Stimulated activated CD4-positive, alpha-beta T cell treated with anti-CD3 and anti-CD28 coated beads, Interleukin-12 subunit alpha, Interleukin-12 subunit beta, amount 100 ng/mL, for 24 hours (primary cell): ENCODE results near the gene RPRD1B.
"Not testable (repeated sequence)": the region's sequence is repeated elsewhere in the genome, so short reads cannot be mapped to it uniquely, and the experiment has no call there.

Source experiments
- DNase-seq, 2 experiments: peaks; one replicate each; pipeline ENCODE4 v3.0.0-alpha.2; 2020; ENCODE audit warnings: low read depth in 2 of 2

Gene RPRD1B

GRCh38 chr20:38073307-38074071, 39.9 kb downstream of the RPRD1B start:
- no peak for DNase-seq

DNA sequence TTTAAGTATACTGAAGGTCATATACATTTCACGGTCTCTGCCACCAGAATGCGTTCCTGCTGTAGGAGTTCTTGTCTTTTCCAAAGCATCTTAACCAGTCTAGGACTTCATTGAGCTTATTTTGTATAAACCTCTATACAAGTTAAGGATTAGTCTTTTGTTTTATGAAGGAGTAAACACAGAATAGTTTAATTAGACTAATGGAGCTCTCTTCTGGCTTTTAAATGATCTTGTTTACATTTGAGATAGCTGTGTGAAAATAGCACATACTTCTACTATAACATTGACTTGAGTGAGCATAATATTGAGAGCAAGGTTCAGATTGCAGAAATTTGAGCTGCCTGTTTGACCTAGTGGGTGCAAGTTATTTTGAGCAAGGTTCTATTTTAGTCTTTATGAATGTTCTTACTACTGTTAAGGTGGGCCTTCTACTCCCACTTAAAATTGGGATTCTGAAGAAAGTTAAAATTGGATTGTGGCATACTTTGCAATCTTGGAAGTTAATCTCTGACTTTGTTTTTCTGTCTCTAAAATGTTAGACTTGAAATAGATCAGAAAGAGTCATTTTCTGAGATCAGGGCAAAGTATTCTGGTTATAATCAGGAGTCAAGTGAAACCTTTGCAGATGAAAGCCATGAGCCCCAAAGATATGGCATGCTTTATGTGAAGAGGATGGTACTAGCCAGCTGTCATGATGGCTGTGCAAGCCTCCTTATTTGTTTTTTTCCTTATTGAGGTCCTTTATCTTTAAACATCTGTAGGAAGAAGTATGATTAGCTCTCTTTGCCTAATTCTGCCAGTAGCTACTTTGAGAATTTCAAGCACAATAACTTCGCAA, 41.8 kb downstream of the RPRD1B start:
- no peak for DNase-seq

GRCh38 chr20:38076548-38076947, 43.0 kb downstream of the RPRD1B start:
- no peak for DNase-seq

DNA sequence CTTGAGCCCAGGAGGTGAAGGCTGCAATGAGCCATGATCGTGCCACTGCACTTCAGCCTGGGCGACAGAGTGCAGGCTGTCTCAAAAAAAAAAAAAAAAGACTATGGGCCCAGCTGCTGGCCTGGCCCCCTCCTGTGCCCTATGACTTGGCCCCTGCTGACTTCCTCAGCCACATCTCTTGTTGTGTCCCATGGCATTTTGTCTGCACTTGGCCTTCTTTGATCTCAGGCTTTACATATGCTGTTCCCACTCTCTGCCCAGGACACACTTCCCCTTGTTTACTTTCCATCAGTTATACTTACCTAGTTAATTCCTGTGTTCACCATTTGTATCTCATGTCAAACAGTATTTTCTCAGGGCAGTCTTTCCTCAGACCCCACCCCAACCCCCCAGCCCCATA, 44.5 kb downstream of the RPRD1B start:
- no peak for DNase-seq

DNA sequence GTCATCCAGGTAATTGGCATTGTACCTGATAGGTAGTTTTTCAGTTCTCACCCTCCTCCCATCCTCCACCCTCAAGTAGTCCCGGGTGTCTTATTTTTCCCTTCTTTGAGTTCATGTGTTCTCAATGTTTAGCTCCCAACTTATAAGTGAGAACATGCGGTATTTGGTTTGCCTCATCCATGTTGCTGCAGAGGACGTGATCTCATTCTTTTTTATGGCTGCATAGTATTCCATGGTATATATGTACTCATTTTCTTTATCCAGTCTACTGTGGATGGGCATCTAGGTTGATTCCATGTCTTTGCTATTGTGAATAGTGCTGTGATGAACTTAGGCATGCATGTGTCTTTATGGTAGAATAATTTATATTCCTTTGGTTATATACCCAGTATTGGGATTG, 45.8 kb downstream of the RPRD1B start:
- DNase-seq = no peak

- DNase-seq = no peak
These were observed 48.0 kb downstream of the RPRD1B start for GRCh38 chr20:38081575-38081974.

- no peak for DNase-seq
These were observed 49.3 kb downstream of the RPRD1B start for GRCh38 chr20:38082894-38083293.

DNA sequence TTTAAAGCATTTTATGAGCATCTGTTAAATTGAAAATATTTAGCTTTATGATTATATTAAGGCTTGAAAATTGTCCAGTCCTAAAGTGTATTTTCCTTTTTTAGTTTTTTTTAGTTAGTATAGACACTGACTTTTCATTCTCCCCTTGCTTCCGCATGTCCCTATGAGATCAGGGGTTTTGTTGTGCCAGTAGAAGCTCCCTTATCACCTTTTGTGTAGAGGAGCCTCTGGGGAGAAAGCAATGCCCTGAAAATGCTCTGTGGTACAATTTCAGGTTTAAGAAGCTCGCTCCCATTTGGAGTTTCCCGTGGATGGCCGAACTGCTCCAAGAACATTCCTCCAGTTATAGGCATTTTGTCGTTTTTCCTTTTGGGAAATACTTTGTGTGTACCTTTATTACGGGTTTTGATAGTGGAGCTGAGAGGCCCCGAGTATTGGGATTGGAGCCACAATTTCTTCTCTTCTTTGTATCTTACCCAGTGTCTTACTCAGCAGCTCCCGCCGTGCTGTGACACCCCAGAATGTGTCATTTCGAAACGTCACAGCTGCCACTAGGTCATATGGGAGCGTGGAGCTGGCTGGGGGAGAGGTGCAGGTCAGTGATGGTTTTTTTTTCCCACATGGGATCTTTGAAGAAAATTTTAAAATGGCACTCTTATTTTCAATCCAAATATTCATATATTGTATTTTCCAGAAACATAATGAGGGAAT, 49.9 kb downstream of the RPRD1B start:
- no peak for DNase-seq

GRCh38 chr20:38084425-38084951, 50.9 kb downstream of the RPRD1B start:
- DNase-seq = no peak

DNA sequence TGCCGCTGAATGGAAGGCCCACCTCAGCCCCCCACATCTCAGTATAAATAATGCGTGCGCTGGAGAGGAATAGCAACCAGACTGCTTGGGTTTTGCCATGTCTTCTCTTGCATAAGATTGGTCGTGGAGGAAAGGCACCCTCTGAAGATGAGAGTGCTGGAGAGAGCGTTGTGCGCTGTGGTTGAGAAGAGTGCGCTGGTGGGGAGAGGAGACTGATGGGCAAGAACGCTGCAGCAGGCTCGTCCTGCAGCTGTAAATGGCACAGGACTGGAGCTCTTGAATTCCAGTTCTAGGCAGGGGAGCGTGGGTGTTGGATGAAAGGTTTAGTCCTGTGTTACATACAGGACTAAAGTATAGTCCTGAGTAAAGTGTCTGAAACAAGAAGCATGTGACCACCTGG, 51.5 kb downstream of the RPRD1B start:
- DNase-seq = no peak

GRCh38 chr20:38089500-38089899, 56.0 kb downstream of the RPRD1B start:
- DNase-seq = no peak

GRCh38 chr20:38090061-38090460, 56.5 kb downstream of the RPRD1B start:
- DNase-seq = no peak

- no peak for DNase-seq
These were observed 58.1 kb downstream of the RPRD1B start for GRCh38 chr20:38091441-38092216.

DNA sequence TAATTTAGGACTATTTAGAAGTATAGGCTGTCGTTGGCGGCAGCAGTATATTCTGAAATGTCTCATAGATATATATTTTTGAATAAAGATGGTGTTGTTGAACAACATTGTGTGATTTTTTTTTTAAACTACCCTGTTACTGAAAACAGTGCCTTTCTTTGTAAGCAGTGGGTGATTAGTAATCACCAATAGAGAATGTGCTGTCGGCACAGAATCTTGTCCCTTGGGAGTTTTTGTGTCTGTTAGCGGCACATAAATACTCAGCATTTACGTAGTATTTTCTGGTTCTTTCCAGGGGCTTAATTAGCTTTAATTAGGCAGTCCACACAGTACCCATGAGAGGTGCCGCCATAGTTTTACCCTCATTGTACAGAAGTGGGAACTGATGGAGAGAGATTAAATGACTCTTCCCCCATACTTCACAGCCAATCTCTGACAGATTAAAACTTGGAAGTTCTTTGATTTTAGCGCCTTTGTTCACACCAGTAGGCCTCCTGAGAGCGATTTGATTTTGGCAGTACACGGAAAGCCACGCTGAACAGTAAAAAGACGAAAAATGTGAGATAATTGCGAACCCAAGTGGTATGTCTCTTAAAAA, 58.8 kb downstream of the RPRD1B start:
- DNase-seq = no peak

DNA sequence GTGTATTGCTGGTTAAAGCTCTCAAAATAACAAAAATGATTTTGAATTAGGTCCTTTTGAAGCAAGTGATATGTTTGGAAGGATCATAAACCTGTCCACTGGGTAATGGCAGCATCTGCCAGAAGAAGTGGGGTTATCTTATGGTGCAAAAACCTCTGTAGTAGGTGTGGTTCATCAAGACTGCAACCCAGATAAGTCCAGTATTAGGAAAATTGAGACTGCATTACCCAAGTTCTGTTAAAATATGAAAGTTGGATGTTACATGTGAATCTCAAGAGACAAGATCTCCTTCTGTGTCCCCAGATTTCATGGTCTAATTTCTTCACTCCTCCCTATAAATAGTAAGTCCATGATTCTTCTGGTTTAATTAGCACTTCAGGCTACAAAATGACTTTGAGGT, 59.4 kb downstream of the RPRD1B start:
- DNase-seq = no peak

DNA sequence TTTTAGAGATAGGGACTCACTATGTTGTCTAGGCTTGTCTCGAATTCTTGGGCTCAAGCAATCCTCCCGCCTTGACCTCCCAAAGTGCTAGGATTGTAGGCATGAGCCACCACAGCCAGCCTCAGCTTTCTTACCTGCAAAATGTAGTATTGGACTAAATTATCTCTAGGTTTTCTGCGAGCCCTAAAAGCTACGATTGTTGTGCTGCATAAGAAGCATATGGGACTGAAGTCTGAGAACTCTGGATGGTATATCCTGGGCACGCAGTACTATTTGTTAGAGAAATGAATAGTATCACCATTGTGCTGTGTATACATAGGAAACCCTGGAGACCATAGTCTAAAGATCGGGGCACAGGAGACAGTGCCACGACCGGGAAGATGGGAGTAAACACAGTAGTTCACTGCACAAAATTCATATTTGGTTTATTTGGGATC, 60.1 kb downstream of the RPRD1B start:
- DNase-seq = no peak

GRCh38 chr20:38094373-38094891, 60.9 kb downstream of the RPRD1B start:
- no peak for DNase-seq

- no peak for DNase-seq
These were observed 61.6 kb downstream of the RPRD1B start for GRCh38 chr20:38095017-38095686.

DNA sequence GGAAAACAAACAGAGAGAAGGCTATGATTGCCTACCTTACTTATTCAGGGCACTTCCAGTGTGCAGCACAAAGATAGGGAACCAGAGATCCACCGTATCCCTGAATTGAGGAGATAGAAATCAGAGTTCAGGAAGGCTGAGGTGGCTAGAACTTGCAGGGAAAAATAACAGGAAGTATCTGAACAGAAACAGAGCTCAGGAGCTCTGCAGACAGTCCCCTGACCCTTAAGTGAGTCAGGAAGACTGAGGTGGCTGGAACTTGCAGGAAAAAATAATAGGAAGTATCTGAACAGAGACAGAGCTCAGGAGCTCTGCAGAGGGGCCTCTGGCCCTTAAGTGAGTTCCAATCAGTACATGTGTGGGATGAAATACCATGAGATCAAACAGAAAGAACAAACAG, 65.4 kb downstream of the RPRD1B start:
- no peak for DNase-seq

DNA sequence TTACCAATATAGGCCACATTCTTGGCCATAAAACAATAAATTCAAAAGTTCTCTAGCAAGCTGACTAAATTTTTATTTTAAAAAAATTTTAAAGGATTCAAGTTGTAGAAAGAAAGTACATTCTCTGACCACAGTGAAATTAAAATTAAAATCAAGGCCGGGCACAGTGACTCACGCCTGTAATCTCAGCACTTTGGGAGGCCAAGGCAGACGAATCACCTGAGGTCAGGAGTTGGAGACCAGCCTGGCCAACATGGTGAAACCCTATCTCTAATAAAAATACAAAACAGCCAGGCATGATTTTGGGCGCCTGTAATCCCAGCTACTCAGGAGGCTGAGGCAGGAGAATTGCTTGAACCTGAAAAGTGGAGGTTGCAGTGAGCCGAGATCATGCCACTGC, 68.7 kb downstream of the RPRD1B start:
- DNase-seq = not testable (repeated sequence)
